A673 (cell line): ENCODE measurements around the gene VSIG1. TPM values are rescaled to one million over a fixed set of nuclear protein-coding genes. Genes with fewer than 3 reads are reported as not detected.

Source experiments
- BruUV-seq: library from RNA; stranded (reverse); fragments of 400-500 nt; replicated peaks from 2 replicates; lab custom pipeline; 2021; lab: Mats Ljungman, UMichigan
- CTCF ChIA-PET: fragments of 300-600 bp; sonication (Branson Sonifier 250); formaldehyde crosslinking; loops from one replicate; lab custom pipeline; 2022; ENCODE audit warnings: antibody characterized with exemption; lab: Charles Lee
- POLR2A ChIA-PET: fragments of 300-600 bp; sonication (Branson Sonifier 250); formaldehyde crosslinking; loops from one replicate; lab custom pipeline; 2022; ENCODE audit warnings: antibody characterized with exemption; ENCODE audit not compliant: low non-redundant PET; lab: Charles Lee
- DNase-seq: peaks from one replicate; pipeline ENCODE4 v3.0.0-alpha.2; 2015; ENCODE audit warnings: low spot score
- H3K27ac ChIP-seq: fragments of 200-600 bp; sonication (generic); 2 replicates; pipeline ENCODE4 v1.5.1; 2016; ENCODE audit warnings: mixed run types, low read depth, mild to moderate bottlenecking, mixed read lengths, antibody characterized with exemption, low read length; ENCODE audit not compliant: poor library complexity, severe bottlenecking
- H3K27me3 ChIP-seq: fragments of 200-600 bp; sonication (generic); replicated peaks from 2 replicates; pipeline ENCODE4 v1.6.1; 2017; ENCODE audit warnings: mixed run types, low read depth, mild to moderate bottlenecking, mixed read lengths, antibody characterized with exemption, low read length; ENCODE audit not compliant: insufficient read depth, poor library complexity
- H3K36me3 ChIP-seq: fragments of 200-600 bp; sonication (generic); 2 replicates; pipeline ENCODE4 v1.6.1; 2016; ENCODE audit warnings: mixed run types, mild to moderate bottlenecking, mixed read lengths, antibody characterized with exemption, low read length; ENCODE audit not compliant: insufficient read depth, poor library complexity, severe bottlenecking
- H3K4me1 ChIP-seq: fragments of 200-600 bp; sonication (generic); 2 replicates; pipeline ENCODE4 v1.6.1; 2017; ENCODE audit warnings: mixed run types, mild to moderate bottlenecking, mixed read lengths, antibody characterized with exemption, low read length; ENCODE audit not compliant: insufficient read depth, poor library complexity, severe bottlenecking
- H3K4me3 ChIP-seq: fragments of 200-600 bp; sonication (generic); 2 replicates; pipeline ENCODE4 v1.5.1; 2016; ENCODE audit warnings: low read depth, mixed run types, mild to moderate bottlenecking, mixed read lengths, low read length; ENCODE audit not compliant: poor library complexity, severe bottlenecking
- H3K9me3 ChIP-seq: fragments of 200-600 bp; sonication (generic); 2 replicates; pipeline ENCODE4 v1.6.1; 2016; ENCODE audit warnings: mixed run types, low read depth, mild to moderate bottlenecking, mixed read lengths, antibody characterized with exemption, low read length; ENCODE audit not compliant: poor library complexity, severe bottlenecking
- CTCF ChIP-seq: fragments of 300-800, 200-600 bp; sonication (generic); conservative IDR thresholded peaks from 2 replicates; pipeline ENCODE4 v1.5.1; 2017; ENCODE audit warnings: low read depth, mild to moderate bottlenecking, antibody characterized with exemption, low read length, moderate library complexity, mixed read lengths
- EZH2 ChIP-seq: fragments of 200-600 bp; sonication (generic); IDR thresholded peaks from 2 replicates; pipeline ENCODE4 v1.6.1; 2017; ENCODE audit warnings: borderline replicate concordance, low read depth, mild to moderate bottlenecking, mixed read lengths, antibody characterized with exemption, low read length; ENCODE audit not compliant: poor library complexity, severe bottlenecking
- intact Hi-C: fragments of 100-400 bp; cut with micrococcal nuclease; formaldehyde crosslinking; loops from one replicate; pipeline ENCODE4 v1.10.0; 2022; ENCODE audit not compliant: unreplicated experiment
- total RNA-seq: library from RNA; stranded (reverse); gene quantifications from 2 replicates; pipeline ENCODE4 v1.2.3, GENCODE V29; 2021

Gene VSIG1
- total RNA-seq, 1 experiment from 2014 or later, result not detected

DNA sequence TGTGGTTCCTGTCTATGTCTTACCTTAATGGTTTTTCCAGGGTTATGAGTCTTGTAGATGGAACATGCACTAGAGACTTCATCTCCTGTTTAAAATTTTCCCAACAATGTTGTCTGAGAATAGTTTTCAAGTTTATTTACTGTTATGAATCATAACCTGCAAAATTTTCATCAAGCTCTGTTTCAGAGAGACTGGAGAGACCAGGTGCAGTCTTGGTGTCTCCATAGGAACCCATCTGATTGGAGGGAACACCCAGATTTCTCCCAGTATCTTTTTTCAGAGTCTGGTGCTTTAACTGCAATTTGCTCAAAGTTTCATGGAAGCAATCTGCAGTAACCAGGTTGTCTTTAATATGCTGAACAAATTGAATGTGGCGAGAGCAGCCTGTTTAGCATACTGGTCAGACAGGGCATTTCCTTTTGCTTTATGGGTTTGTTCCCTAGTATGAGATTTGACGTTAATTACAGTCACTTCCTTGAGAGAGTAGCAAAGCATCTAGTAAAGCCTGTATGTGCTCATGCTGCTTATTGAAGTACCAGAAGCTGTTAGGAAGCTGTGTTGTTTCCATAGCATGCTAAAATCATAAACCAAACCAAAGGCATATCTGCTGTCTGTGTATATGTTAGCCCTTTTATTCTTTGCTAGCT lies 18.8 kb upstream of the VSIG1 start:
- ChIA-PET CTCF (no interaction called here), POLR2A (no interaction called here)
- no peak overlapping the region for H3K27ac ChIP-seq
- no TSS peak for BruUV-seq
- H3K4me3 ChIP-seq, result no peak overlapping the region
- H3K4me1 ChIP-seq, result no peaks in the 10 kb centered on the region
- no peak for DNase-seq
- H3K27me3 ChIP-seq, result peaks cover 19% of the 10 kb centered on the region
- no peak for TF ChIP-seq CTCF
- TF ChIP-seq EZH2, result no peak
- no peaks in the 10 kb centered on the region for H3K36me3 ChIP-seq
- intact Hi-C loops, result no loop called here
- no peaks in the 10 kb centered on the region for H3K9me3 ChIP-seq

DNA sequence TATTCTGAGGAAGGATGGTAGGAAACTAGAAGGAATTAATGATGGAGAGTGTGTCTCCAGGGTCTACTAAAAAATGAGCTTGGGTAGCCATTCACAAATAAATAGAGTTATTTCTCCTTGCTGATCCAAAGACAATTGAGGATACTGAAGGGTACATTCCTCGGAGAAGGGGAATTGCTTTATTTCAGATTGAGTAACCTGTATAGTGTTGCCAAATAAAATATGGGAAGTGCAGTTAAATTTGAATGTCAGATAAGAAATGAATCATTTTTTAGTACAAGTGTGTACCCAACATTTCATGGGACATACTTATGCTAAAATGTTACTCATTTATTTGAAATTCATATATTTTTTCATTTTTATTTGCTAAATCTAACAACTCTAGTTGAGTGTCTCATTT lies 16.0 kb upstream of the VSIG1 start:
- Histone ChIP-seq H3K27me3 (peaks cover 9% of the 10 kb centered on the region), H3K4me1 (no peaks in the 10 kb centered on the region), H3K9me3 (no peaks in the 10 kb centered on the region), H3K36me3 (no peaks in the 10 kb centered on the region), H3K27ac (no peak overlapping the region), H3K4me3 (no peak overlapping the region)
- TF ChIP-seq EZH2 (no peak), CTCF (no peak)
- DNase-seq, result no peak
- no TSS peak for BruUV-seq
- ChIA-PET POLR2A (no interaction called here), CTCF (no interaction called here)
- intact Hi-C loops, result no loop called here

- no peak overlapping the region for H3K4me3 ChIP-seq
- POLR2A ChIA-PET, result no interaction called here
- no peaks in the 10 kb centered on the region for H3K36me3 ChIP-seq
- CTCF ChIA-PET, result no interaction called here
- no TSS peak for BruUV-seq
- no peaks in the 10 kb centered on the region for H3K4me1 ChIP-seq
- DNase-seq, result no peak
- TF ChIP-seq CTCF (no peak), EZH2 (no peak)
- no peaks in the 10 kb centered on the region for H3K9me3 ChIP-seq
- H3K27me3 ChIP-seq, result no peaks in the 10 kb centered on the region
- intact Hi-C loops, result no loop called here
- H3K27ac ChIP-seq, result no peak overlapping the region
Observed at GRCh38 chrX:108029928-108030711, 14.7 kb upstream of the VSIG1 start.
